ENCODE measurements around the gene MARCHF2.
A peak's percentile ranks its signal among the peaks of the same experiment; 100 is the strongest.
"Not testable (repeated sequence)": the region's sequence is repeated elsewhere in the genome, so short reads cannot be mapped to it uniquely, and the experiment has no call there.

The MARCHF2 gene
- 15.9 to 24.7 reads per million in 2 donors for total RNA-seq

GRCh38 chr19:8412783-8413628, at the start of gene MARCHF2:
Gene MARCHF2 (plus strand): TSS chr19:8413305. CDS start chr19:8421841, 8,536 bp downstream.
- peak; percentile 91 to 97 (median 94) for DNase-seq

- DNase-seq, result peak in 4 of 5 experiments; percentile 10 to 84 (median 17)
These were observed 49.0 kb upstream of the MARCHF2 start, which contains the start of gene ANGPTL4 for GRCh38 chr19:8363803-8364771. Gene ANGPTL4 (plus strand): TSS chr19:8364155. CDS start chr19:8364322, 167 bp downstream.

GRCh38 chr19:8366121-8366581, 47.0 kb upstream of the MARCHF2 start:
- DNase-seq, result no peak

GRCh38 chr19:8366961-8367326, 46.2 kb upstream of the MARCHF2 start:
- no peak for DNase-seq

GRCh38 chr19:8367327-8368001, 45.6 kb upstream of the MARCHF2 start:
- DNase-seq, result no peak

GRCh38 chr19:8370176-8371010, 42.7 kb upstream of the MARCHF2 start:
- DNase-seq, result no peak

- no peak for DNase-seq
These were observed 41.9 kb upstream of the MARCHF2 start for GRCh38 chr19:8371011-8371804.

GRCh38 chr19:8373867-8374813, 39.0 kb upstream of the MARCHF2 start:
- no peak for DNase-seq

GRCh38 chr19:8375766-8376165, 37.3 kb upstream of the MARCHF2 start:
- DNase-seq, result not testable (repeated sequence)

- not testable (repeated sequence) for DNase-seq
These were observed 36.6 kb upstream of the MARCHF2 start for GRCh38 chr19:8376373-8376974.

- DNase-seq, result no peak
These were observed 35.5 kb upstream of the MARCHF2 start for GRCh38 chr19:8377598-8377997.

- not testable (repeated sequence) for DNase-seq
These were observed 33.8 kb upstream of the MARCHF2 start for GRCh38 chr19:8379156-8379891.

- DNase-seq, result not testable (repeated sequence)
These were observed 28.5 kb upstream of the MARCHF2 start for GRCh38 chr19:8384569-8384968.

GRCh38 chr19:8385103-8385502, 28.0 kb upstream of the MARCHF2 start:
- DNase-seq, result not testable (repeated sequence)

GRCh38 chr19:8385566-8385965, 27.5 kb upstream of the MARCHF2 start:
- not testable (repeated sequence) for DNase-seq

GRCh38 chr19:8386419-8386818, 26.7 kb upstream of the MARCHF2 start:
- not testable (repeated sequence) for DNase-seq

- no peak for DNase-seq
These were observed 26.1 kb upstream of the MARCHF2 start for GRCh38 chr19:8386990-8387389.
